Measurements from ENCODE around the gene MAGEB16.

The MAGEB16 gene

DNA sequence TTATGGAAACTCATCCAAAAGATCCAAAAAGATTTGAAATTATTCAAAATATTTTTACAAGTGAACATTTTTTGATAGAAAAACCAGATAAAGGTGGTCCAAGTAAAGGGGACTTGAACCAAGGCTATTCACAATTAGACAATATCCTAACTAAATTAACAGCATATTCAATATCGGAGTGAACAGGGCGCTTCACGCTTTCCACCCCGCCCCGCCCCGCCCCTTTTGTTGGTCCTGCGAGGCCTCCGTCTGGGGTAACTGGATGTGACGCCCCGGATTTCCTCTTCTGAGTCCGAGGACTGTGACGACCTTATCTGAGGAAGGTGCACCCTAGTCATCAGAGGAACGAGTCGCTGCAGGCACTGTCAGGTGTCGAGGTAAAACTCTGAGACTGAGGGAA, at the start of gene MAGEB16:
MAGEB16 (plus strand) TSS at position 301 of the 400 bp plus-strand sequence. CDS start 3,855 bp downstream, outside the sequence.
- DNase-seq (ENCODE audit: low read depth in 2 of 2): no peak

DNA sequence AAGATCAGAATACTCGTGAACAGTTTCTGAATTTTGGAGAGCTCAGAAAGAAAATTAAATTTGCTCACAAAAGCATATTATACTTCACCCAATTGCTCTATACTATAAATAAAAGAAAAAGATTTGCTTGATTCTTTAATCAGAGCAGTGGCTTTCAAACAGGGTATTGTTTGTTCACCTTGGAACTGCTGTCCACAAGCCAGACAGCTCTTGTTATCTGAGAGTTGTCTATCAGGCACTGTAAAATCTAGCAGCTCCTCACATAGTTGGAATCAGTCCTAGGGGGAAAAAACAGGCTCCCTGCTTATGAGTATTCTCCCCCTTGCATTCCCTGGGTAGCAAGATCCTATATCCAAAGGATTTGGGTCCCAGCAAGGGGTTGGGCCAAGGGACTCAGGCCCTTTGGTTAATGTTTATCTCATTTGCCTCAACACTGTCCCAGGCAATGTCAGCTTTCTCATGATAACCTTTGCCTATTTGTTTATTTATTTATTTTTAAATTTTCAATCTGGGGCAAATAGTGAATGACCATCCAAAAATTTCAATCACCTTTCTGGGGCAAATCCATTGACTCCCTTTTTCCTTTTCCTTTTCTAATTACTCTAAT, 24.1 kb upstream of the MAGEB16 start:
- no peak for DNase-seq (ENCODE audit: low read depth in 2 of 2)

DNA sequence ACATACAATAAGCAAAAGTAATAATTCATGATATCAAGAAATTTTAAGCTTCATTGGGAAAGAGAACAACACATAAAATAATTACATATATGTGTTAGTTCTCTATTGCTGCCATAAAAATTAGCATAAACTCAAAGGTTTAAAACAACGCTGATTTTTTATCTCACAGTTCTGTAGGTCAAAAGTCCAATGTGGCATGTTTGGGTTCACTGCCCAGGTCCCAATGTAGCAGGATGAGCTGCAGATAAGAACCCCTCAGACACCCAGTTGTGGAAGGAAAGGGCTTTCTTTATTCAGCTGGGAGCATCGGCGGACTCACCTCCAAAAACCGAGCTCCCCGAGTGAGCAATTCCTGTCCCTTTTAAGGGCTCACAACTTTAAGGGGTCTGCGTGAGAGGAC, 13.1 kb upstream of the MAGEB16 start:
- DNase-seq (ENCODE audit: low read depth in 2 of 2): no peak

DNA sequence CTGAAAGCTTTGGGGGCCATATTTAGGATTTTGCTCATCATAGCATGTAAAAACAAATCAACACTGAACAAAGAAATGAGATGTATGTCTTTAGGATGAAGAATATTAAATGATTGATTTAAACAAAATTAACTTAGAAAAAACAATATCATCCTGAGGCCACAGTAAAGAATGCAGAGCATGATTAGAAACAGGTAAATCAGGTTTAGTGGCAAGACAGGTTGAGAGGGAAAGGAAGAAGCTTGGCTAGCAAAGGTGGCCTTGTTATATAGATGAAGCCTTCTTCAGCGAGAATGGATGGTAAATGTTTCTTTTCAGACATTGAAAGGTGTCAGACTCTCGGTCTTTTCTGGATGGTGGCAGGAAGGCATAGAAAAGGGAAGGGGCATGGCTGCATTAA, 11.9 kb upstream of the MAGEB16 start:
- DNase-seq (ENCODE audit: low read depth in 2 of 2): no peak

DNA sequence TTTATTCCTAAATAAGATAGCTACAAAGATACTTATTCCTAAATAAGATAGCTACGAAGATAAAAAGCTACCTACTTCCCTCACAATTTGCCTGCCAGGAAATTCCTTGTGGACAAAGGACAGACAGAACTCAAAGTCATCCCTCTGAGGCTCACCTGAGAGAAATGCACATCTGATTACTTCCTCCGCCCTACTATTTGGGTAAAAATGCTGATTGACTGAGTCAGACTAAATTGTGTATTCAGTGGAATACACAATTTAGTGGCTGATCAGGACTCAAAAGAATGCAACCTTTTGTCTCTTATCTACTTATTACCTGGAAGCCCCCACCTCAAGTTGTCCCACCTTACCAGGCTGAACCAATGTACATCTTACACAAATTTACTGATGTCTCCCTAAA, 10.3 kb upstream of the MAGEB16 start:
- no peak for DNase-seq (ENCODE audit: low read depth in 2 of 2)

DNA sequence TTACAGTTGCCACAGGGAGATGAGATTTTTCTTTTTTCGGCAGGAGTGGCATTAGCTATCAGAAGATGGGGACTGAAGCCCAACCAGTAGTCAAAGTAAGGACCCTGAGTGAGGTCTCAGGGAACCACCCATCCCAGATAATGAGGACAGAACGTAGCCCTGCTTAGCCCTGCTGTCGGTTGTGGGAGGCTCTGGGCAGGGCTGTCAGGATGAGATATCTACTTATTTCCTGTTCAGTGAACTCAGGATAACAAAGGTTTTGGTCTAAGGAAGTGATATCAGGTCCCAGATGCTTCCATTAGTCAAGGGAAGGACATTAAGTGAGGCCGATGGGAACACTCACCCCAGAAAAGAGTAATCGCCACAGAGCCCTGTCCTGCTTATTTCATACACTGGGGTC, 2.3 kb downstream of the MAGEB16 start:
- DNase-seq (ENCODE audit: low read depth in 2 of 2): no peak

DNA sequence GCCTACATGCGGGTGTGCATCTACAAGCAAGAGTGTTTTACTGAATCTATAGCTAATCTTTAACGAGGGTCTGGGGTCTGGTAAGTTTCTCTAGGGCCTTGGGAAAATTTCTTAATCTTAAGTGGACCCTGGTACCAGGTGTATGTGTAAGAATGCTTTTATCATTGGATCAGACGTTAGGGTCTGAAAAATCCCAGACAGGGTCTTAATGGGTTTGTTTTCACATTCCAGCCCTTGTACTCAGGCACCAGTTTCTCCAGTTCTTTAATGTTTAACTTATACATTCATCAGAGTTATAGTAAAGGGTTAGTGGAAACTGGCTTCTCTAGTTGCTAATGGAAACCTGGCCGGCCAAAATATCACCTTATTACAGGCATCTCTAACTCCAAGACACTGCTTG, 11.6 kb downstream of the MAGEB16 start:
- no peak for DNase-seq (ENCODE audit: low read depth in 2 of 2)

DNA sequence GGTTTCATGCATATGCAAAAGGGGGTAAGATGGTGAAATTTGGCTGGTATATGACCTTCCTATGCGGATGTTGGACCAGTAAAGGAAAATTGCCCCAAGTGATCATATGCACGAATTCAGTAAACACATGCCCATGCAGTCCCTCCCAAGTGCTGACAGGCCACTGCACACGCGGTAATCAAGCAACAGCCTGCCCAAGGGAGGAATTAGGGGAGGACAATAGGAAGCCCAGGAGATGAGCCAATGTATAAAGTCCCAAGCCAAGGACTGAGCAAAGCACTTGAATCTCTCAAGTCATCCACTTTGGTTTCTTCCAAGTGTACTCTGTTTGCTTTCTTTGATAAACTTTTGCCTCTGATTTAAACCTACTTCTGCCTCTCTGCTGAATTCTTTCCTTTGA, 21.1 kb downstream of the MAGEB16 start:
- DNase-seq (ENCODE audit: low read depth in 2 of 2): no peak

DNA sequence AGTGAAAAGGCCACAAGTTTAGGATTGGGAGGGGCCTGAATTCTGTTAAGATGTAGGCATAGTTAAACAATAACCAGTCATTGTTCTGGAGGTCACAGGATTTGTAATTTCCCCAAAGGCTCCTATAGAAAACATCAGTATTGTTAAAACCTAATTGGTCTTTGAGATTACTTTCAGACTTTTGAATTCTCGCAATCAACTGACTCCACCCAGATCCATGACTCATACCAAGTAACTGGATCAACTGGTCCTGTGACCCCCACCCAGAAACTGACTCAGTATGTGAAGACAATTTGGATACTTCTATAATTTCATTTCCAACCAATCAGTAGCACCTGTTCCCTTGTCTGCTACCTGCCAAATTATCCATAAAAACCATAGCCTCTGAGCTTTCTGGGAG, 28.4 kb downstream of the MAGEB16 start:
- no peak for DNase-seq (ENCODE audit: low read depth in 2 of 2)

DNA sequence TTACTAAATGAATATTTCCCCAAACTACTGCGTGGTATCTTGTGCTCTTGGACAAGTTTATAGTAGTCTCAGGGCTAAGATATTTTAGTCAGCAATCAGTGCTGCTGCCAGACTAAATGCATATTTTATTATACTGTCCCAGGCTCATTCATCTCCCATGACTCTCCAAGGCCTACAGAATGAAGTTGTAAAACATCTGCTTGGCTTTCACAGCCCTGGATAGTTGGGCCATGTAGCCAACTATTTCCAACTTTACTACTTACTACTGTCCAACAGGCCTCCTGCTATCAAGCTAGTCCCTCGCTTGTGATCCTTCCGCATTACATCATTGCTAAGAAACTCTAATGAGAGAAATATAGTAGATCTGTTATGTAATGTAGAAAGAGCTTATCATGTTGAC, 31.4 kb downstream of the MAGEB16 start:
- no peak for DNase-seq (ENCODE audit: low read depth in 2 of 2)

DNA sequence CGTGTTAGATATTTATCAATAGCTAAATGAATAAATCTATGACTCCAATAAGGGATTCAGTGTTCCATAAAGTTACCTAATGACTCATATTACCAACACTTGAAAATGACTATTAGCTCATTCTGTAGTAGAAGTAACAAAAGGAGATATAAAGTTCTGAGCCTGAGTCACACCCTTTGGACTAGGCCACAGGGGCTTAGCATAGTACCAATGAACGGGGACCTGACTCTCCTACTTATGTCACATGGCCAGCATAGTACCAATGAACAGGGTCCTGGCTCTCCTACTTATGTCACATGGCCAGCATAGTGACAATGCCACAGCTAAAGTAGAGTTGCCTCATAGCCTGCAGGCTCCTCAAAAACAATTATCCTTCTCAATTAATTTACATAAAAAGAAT, 43.7 kb downstream of the MAGEB16 start:
- no peak for DNase-seq (ENCODE audit: low read depth in 2 of 2)

DNA sequence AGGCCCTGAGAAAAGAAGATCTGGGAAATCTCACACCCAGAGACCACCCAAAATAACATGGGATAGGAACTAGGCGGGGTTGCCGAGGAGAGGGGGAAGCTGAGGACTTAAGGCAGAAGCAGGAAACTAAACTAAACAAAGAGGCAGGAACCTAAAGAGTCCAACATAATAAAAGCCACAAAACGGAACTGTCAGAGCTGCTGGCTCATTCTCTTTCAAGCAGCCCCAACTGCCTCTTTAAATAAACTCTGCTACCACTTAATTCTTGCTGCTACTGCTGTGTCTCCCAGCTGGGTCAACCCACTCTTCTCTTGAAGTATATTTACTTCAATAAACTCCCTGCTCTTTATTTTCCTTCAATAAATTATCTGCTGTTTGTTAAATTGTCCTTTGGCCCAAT, 44.5 kb downstream of the MAGEB16 start:
- DNase-seq (ENCODE audit: low read depth in 2 of 2): no peak

DNA sequence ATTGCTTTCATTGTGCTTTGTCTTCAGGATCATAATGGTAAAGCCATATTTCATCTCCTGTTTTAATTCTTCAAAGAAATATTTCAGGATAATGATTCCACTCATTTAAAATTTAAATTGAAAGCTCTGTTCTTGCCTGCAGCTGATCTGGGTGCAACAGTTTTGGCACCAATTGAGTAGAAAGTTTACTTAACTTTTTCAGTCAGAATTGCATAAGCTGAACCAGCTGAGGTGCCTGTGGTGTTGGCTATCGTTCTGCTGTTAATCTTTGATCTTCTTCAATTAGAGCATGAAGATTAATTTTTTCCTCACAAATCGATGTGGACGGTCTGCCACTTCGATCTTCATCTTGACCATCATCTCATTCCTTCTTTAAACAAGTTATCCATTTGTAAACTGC, 49.6 kb downstream of the MAGEB16 start:
- no peak for DNase-seq (ENCODE audit: low read depth in 2 of 2)

Measured in activated CD4-positive, alpha-beta T cell treated with anti-CD3 and anti-CD28 coated beads for 24 hours (primary cell).